ENCODE results near the gene ZNF526.

DNA sequence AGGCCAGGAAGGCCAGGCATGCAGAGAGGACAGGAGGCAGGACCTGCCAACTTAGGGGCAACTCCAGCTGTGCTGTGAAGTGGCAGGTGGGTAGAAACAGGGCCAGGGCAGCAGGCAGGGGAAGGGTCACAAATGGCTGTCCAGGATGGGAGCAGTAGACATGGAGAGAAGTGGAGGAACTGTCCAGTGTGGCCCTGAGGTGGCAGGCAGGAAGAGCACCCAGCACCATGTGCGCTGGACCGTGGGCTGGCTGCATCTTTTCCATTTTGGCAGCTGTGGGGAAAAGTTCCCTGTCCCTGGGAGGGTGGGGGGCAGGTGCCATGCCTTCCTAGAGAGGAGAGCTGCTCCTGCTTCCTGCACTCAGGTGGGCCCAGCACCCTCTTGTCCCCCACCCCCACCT lies 16.4 kb upstream of the ZNF526 start:
- TF ChIP-seq, protein P1, sequence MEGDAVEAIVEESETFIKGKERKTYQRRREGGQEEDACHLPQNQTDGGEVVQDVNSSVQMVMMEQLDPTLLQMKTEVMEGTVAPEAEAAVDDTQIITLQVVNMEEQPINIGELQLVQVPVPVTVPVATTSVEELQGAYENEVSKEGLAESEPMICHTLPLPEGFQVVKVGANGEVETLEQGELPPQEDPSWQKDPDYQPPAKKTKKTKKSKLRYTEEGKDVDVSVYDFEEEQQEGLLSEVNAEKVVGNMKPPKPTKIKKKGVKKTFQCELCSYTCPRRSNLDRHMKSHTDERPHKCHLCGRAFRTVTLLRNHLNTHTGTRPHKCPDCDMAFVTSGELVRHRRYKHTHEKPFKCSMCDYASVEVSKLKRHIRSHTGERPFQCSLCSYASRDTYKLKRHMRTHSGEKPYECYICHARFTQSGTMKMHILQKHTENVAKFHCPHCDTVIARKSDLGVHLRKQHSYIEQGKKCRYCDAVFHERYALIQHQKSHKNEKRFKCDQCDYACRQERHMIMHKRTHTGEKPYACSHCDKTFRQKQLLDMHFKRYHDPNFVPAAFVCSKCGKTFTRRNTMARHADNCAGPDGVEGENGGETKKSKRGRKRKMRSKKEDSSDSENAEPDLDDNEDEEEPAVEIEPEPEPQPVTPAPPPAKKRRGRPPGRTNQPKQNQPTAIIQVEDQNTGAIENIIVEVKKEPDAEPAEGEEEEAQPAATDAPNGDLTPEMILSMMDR (IDR thresholded peaks at IDR 0.05), result no peak
- TF ChIP-seq POLR2A (IDR thresholded peaks at IDR 0.05), result no peak
